Adrenal gland (tissue), 5 donors: ENCODE results near the gene KCNA4.

Source experiments
- CTCF ChIP-seq, 6 experiments: fragments of 450-650 bp in 4 of 6; fragments of 200-600 bp in 2 of 6; sonication (generic) in 1 of 6; IDR thresholded peaks; 1 replicate in 5 of 6; 2 replicates in 1 of 6; pipeline versions ENCODE4 v1.5.1 to v1.8.0; 2016 to 2021; ENCODE audit warnings: antibody characterized with exemption in 6 of 6, mild to moderate bottlenecking in 2 of 6, moderate library complexity in 1 of 6
- POLR2A ChIP-seq, 2 donors: fragments of 450-650 bp; IDR thresholded peaks; one replicate each; pipeline ENCODE4 v1.6.1; 2017; ENCODE audit warnings: antibody characterized with exemption in 2 of 2, mild to moderate bottlenecking in 2 of 2, moderate library complexity in 1 of 2
- donor health status: DM: no; HTN: no; CAD: no.

- TF ChIP-seq CTCF (IDR thresholded peaks at IDR 0.05), result no peak
- no peak for TF ChIP-seq POLR2A (IDR thresholded peaks at IDR 0.05)
Observed at GRCh38 chr11:30017445-30017895, 640 bp upstream of the KCNA4 start.
